Myocyte (in vitro differentiated cells): ENCODE measurements around the gene PNRC2. TPM values are rescaled to one million over a fixed set of nuclear protein-coding genes. Genes with fewer than 3 reads are reported as not detected.
"Not testable (repeated sequence)": the region's sequence is repeated elsewhere in the genome, so short reads cannot be mapped to it uniquely, and the experiment has no call there.

ENCODE experiments used
- DNase-seq: peaks from one replicate; pipeline ENCODE4 v3.0.0-alpha.2; 2012; ENCODE audit warnings: low read depth
- microRNA counts: library from miRNA; unstranded; fragments of <30 nt; microRNA quantifications from one replicate; lab custom pipeline; 2016
- microRNA-seq: library from miRNA; unstranded; fragments of <30 nt; microRNA quantifications from one replicate; pipeline ENCODE4, GENCODE V29; 2016
- total RNA-seq: library from RNA; depleted of rRNA; stranded (reverse); fragments of >200 nt; gene quantifications from 2 replicates; pipeline ENCODE4 v1.2.3, GENCODE V29; 2014

PNRC2 gene
- total RNA-seq, 1 donor from 2014 or later, result 64.8 TPM

GRCh38 chr1:23987038-23987437 is 27.4 kb downstream of the PNRC2 start:
- DNase-seq, result not testable (repeated sequence)

- DNase-seq, result no peak
Observed at GRCh38 chr1:23989263-23989662, 29.6 kb downstream of the PNRC2 start.

- not testable (repeated sequence) for DNase-seq
Observed at GRCh38 chr1:23992011-23992410, 32.4 kb downstream of the PNRC2 start.

- no peak for DNase-seq
Observed at GRCh38 chr1:23995431-23995837, 35.8 kb downstream of the PNRC2 start.

- no peak for DNase-seq
Observed at GRCh38 chr1:23996700-23997229, 37.1 kb downstream of the PNRC2 start.

GRCh38 chr1:23997812-23998211 is 38.2 kb downstream of the PNRC2 start:
- DNase-seq, result no peak

GRCh38 chr1:23999156-23999671 is 39.6 kb downstream of the PNRC2 start:
- DNase-seq, result no peak

GRCh38 chr1:24002695-24003094 is 43.1 kb downstream of the PNRC2 start:
- DNase-seq, result no peak

- peak; percentile 90 for DNase-seq
Observed at GRCh38 chr1:24003331-24003972, 43.8 kb downstream of the PNRC2 start.

- no peak for DNase-seq
Observed at GRCh38 chr1:24004132-24004531, 44.5 kb downstream of the PNRC2 start.

- no peak for DNase-seq
Observed at GRCh38 chr1:24005163-24005562, 45.5 kb downstream of the PNRC2 start.

GRCh38 chr1:24007079-24007478 is 47.5 kb downstream of the PNRC2 start:
- no peak for DNase-seq

- peak; percentile 70 for DNase-seq
Observed at GRCh38 chr1:24008574-24009184, 49.1 kb downstream of the PNRC2 start.

- DNase-seq, result no peak
Observed at GRCh38 chr1:24009406-24009805, 49.8 kb downstream of the PNRC2 start.

- no peak for DNase-seq
Observed at GRCh38 chr1:24010650-24011049, 51.0 kb downstream of the PNRC2 start.

- DNase-seq, result not testable (repeated sequence)
Observed at GRCh38 chr1:24012878-24013277, 53.2 kb downstream of the PNRC2 start.

MicroRNAs encoded within 50 kb of the gene (microRNA counts, 767-probe panel; counts per million panel counts)
- not detected for microRNA hsa-miR-378f (lab: Ali Mortazavi, UCI)

Small RNA genes within 50 kb of the gene (microRNA-seq; reads per million reads assigned to microRNA genes)
- not detected for gene MIR378F

Other genes with a start within 250 kb of the PNRC2 start
- gene ELOA, start 216.4 kb upstream of the PNRC2 start, total RNA-seq, result 38.7 and 43.2 TPM in 2 replicates
- gene PITHD1, start 181.4 kb upstream of the PNRC2 start, total RNA-seq, result 51.7 and 53.4 TPM in 2 replicates
- gene LYPLA2, start 168.7 kb upstream of the PNRC2 start, total RNA-seq, result 52.5 and 58.3 TPM in 2 replicates
- 28.4 and 32.0 TPM in 2 replicates for gene GALE, start 159.1 kb upstream of the PNRC2 start, total RNA-seq
- 38.1 and 42.5 TPM in 2 replicates for gene HMGCL, start 134.4 kb upstream of the PNRC2 start, total RNA-seq
- 17.1 and 18.4 TPM in 2 replicates for gene FUCA1, start 91.5 kb upstream of the PNRC2 start, total RNA-seq
- gene CNR2, start 46.5 kb upstream of the PNRC2 start, total RNA-seq, result not detected in 2 replicates
- 90.9 and 99.3 TPM in 2 replicates for gene SRSF10, start 20.5 kb downstream of the PNRC2 start, total RNA-seq
- gene MYOM3, start 152.3 kb downstream of the PNRC2 start, total RNA-seq, result 113 and 161 TPM in 2 replicates
- gene IL22RA1, start 183.3 kb downstream of the PNRC2 start, total RNA-seq, result not detected in 2 replicates
- gene IFNLR1, start 227.5 kb downstream of the PNRC2 start, total RNA-seq, result 0.13 and 0.26 TPM in 2 replicates